Transverse colon (tissue), 4 donors: ENCODE measurements around the gene DVL1. TPM values are rescaled to one million over a fixed set of nuclear protein-coding genes. Genes with fewer than 3 reads are reported as not detected.
"Not testable (repeated sequence)": the region's sequence is repeated elsewhere in the genome, so short reads cannot be mapped to it uniquely, and the experiment has no call there.

Experiments
- DNase-seq: peaks from one replicate; pipeline ENCODE4 v3.0.0-alpha.2; 2019
- H3K27ac ChIP-seq, 4 donors: fragments of 200-600 bp; sonication (generic); 2 replicates each; pipeline ENCODE4 v1.5.1; 2016 to 2018; ENCODE audit warnings: inconsistent platforms in 4 of 4
- H3K27me3 ChIP-seq: fragments of 200-600 bp; sonication (generic); 2 replicates; pipeline ENCODE4 v1.5.1; 2017; ENCODE audit warnings: inconsistent platforms
- H3K36me3 ChIP-seq, 4 donors: fragments of 200-600 bp; sonication (generic); 2 replicates each; pipeline ENCODE4 v1.5.1; 2017 to 2019; ENCODE audit warnings: inconsistent platforms in 4 of 4
- H3K4me1 ChIP-seq, 4 donors: fragments of 200-600 bp; sonication (generic); 2 replicates each; pipeline ENCODE4 v1.5.1; 2017 to 2020; ENCODE audit warnings: inconsistent platforms in 4 of 4
- H3K4me3 ChIP-seq, 4 donors: fragments of 200-600 bp; sonication (generic); 1 replicate in 1 of 4; 2 replicates in 3 of 4; pipeline versions ENCODE4 v1.5.1 to v1.6.1; 2017 to 2019; ENCODE audit warnings: inconsistent platforms in 4 of 4
- H3K9me3 ChIP-seq, 2 donors: fragments of 200-600 bp; sonication (generic); 2 replicates each; pipeline ENCODE4 v1.5.1; 2017 to 2019; ENCODE audit warnings: inconsistent platforms in 2 of 2
- CTCF ChIP-seq, 5 experiments: fragments of 200-600 bp in 3 of 5; fragments of 450-650 bp in 2 of 5; sonication (generic) in 3 of 5; IDR thresholded peaks; 1 replicate in 2 of 5; 2 replicates in 3 of 5; pipeline ENCODE4 v1.5.1; 2016 to 2017; ENCODE audit warnings: antibody characterized with exemption in 5 of 5, inconsistent platforms in 3 of 5, mild to moderate bottlenecking in 2 of 5, moderate library complexity in 1 of 5
- EP300 ChIP-seq: sonication (generic); formaldehyde crosslinking; IDR thresholded peaks from one replicate; pipeline ENCODE4 v1.6.1; 2017; ENCODE audit warnings: antibody characterized with exemption, low read depth
- POLR2A ChIP-seq: fragments of 450-650 bp; IDR thresholded peaks from one replicate; pipeline ENCODE4 v1.6.1; 2016; ENCODE audit warnings: antibody characterized with exemption, mild to moderate bottlenecking, moderate library complexity
- POLR2AphosphoS5 ChIP-seq, 3 donors: sonication (generic); formaldehyde crosslinking; IDR thresholded peaks; one replicate each; pipeline ENCODE4 v1.6.1; 2016; ENCODE audit warnings: antibody characterized with exemption in 3 of 3
- WGBS, 2 donors: methylation state at CpG; one replicate each; pipeline ENCODE4 v1.1.5; 2018; ENCODE audit warnings: low coverage in 1 of 2; 5-methylcytosine and 5-hydroxymethylcytosine counted together
- in situ Hi-C, 4 donors: fragments of 200-750 bp; cut with MboI; loops; one replicate each; pipeline versions ENCODE4 v1.15.0 to v1.15.1; 2017; ENCODE audit warnings: low sequenced_read_pairs in 3 of 4, low pct_ligation_motif_present in 1 of 4, low pct_unique_long_range_greater_than_20kb in 1 of 4
- intact Hi-C: fragments of 100-400 bp; cut with DNase I; formaldehyde crosslinking; loops from one replicate; pipeline ENCODE4 v1.15.1; 2023; ENCODE audit warnings: low total_unique reads
- total RNA-seq, 4 donors: library from RNA; depleted of rRNA; stranded (reverse); fragments of >200 nt; gene quantifications; one replicate each; pipeline ENCODE4 v1.1.0, GENCODE V29; 2016

Gene DVL1
- total RNA-seq, 4 donors from 2014 or later: 103 to 182 (median 115) TPM

GRCh38 chr1:1371746-1372711 lies 22.8 kb upstream of the DVL1 start:
- DNase-seq: peak; percentile 78
- in situ Hi-C loops (no loop called here), intact Hi-C loops (loop anchor here (10.0 kb wide), 1 partner anchor 357 kb away; the partner anchor contains the start of gene ISG15)
- WGBS, 2 donors: 33% methylated on average over 25 of the region's 26 CpGs; no CpG with 5 or more reads in 1 of the 2 donors
- Histone ChIP-seq H3K4me1 (peaks cover 26 to 34% (median 30%) of the 10 kb centered on the region in 4 donors), H3K27me3 (no peaks in the 10 kb centered on the region), H3K9me3 (no peaks in the 10 kb centered on the region), H3K36me3 (no peaks in the 10 kb centered on the region), H3K4me3 (no peak overlapping the region), H3K27ac (peak overlapping the region in 1 of 4 donors; percentile 24)
- TF ChIP-seq POLR2AphosphoS5 (IDR thresholded peaks at IDR 0.05) (peak in 1 of 3 donors; percentile 19), POLR2A (no peak), EP300 (no peak), CTCF (IDR thresholded peaks at IDR 0.05) (peak; percentile 89 to 98 (median 96))

- TF ChIP-seq CTCF (IDR thresholded peaks at IDR 0.05) (no peak), POLR2AphosphoS5 (IDR thresholded peaks at IDR 0.05) (no peak), EP300 (no peak), POLR2A (no peak)
- H3K27ac ChIP-seq: peak overlapping the region in 1 of 4 donors; percentile 24
- WGBS, 2 donors: 50 to 100% methylated on average over 1 to 12 of the region's 12 CpGs
- H3K4me1 ChIP-seq: peaks cover 26 to 34% (median 30%) of the 10 kb centered on the region in 4 donors
- DNase-seq: no peak
- intact Hi-C loops (loop anchor here (10.0 kb wide), 1 partner anchor 357 kb away; the partner anchor contains the start of gene ISG15), in situ Hi-C loops (no loop called here)
- H3K27me3 ChIP-seq: no peaks in the 10 kb centered on the region
- no peaks in the 10 kb centered on the region for H3K9me3 ChIP-seq
- H3K36me3 ChIP-seq: no peaks in the 10 kb centered on the region
- H3K4me3 ChIP-seq: no peak overlapping the region
Measured at GRCh38 chr1:1371364-1371745, 22.1 kb upstream of the DVL1 start.

- no peak overlapping the region for H3K4me3 ChIP-seq
- DNase-seq: no peak
- intact Hi-C loops (loop anchor here (10.0 kb wide), 1 partner anchor 356 kb away; the partner anchor contains the start of gene ISG15), in situ Hi-C loops (no loop called here)
- peaks cover 22 to 31% (median 27%) of the 10 kb centered on the region in 4 donors for H3K4me1 ChIP-seq
- no peaks in the 10 kb centered on the region for H3K27me3 ChIP-seq
- 82% methylated on average over 16 of the region's 16 CpGs; no CpG with 5 or more reads in 1 of the 2 donors for WGBS, 2 donors
- H3K9me3 ChIP-seq: no peaks in the 10 kb centered on the region
- no peak overlapping the region for H3K27ac ChIP-seq
- H3K36me3 ChIP-seq: no peaks in the 10 kb centered on the region
- TF ChIP-seq CTCF (IDR thresholded peaks at IDR 0.05): no peak
- no peak for TF ChIP-seq EP300
- no peak for TF ChIP-seq POLR2AphosphoS5 (IDR thresholded peaks at IDR 0.05)
- no peak for TF ChIP-seq POLR2A
Measured at GRCh38 chr1:1370771-1371300, 21.6 kb upstream of the DVL1 start.

GRCh38 chr1:1370094-1370493 lies 20.9 kb upstream of the DVL1 start:
- 89% methylated on average over 14 of the region's 14 CpGs; no CpG with 5 or more reads in 1 of the 2 donors for WGBS, 2 donors

More at GRCh38 chr1:1370094-1370493, 20.9 kb upstream of the DVL1 start:
- H3K27me3 ChIP-seq, in situ Hi-C loops, H3K36me3 ChIP-seq, DNase-seq, H3K9me3 ChIP-seq, H3K27ac ChIP-seq, H3K4me3 ChIP-seq: not testable (repeated sequence)
- intact Hi-C loops: loop anchor here (10.0 kb wide), 1 partner anchor 355 kb away; the partner anchor contains the start of gene ISG15
- peaks cover 20 to 28% (median 25%) of the 10 kb centered on the region in 4 donors for H3K4me1 ChIP-seq
